HG03066 (cell line): ENCODE measurements around the gene SBF2.
A peak's percentile ranks its signal among the peaks of the same experiment; 100 is the strongest.
"Not testable (repeated sequence)": the region's sequence is repeated elsewhere in the genome, so short reads cannot be mapped to it uniquely, and the experiment has no call there.

ENCODE experiments used
- ATAC-seq: cut with Tn5 transposase; IDR thresholded peaks from one replicate; pipeline ENCODE4 v1.9.1; 2021; ENCODE audit warnings: low read depth; ENCODE audit not compliant: unreplicated experiment

The SBF2 gene

DNA sequence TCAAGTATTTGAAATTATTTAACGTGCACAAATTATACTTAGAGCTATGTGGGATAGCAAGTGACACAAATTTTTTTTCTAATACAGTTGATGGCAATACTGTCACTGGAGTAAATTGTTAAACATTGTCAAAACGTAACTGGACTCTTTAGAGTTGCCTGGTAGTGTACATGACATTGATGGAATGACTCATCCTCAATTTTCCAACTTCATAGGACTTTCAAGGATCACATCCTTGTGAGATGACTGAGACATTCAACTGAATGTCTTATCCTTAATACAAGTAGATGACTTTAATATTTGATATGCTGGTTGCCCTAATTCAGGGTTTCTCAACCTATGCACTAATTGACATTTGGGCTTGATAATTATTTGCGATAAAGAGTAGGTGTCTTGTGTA is 320.1 kb downstream of the SBF2 start:
- no peak for ATAC-seq

- ATAC-seq: no peak
Observed at GRCh38 chr11:9972989-9973388, 321.0 kb downstream of the SBF2 start.

- no peak for ATAC-seq
Observed at GRCh38 chr11:9971894-9972293, 322.1 kb downstream of the SBF2 start.

DNA sequence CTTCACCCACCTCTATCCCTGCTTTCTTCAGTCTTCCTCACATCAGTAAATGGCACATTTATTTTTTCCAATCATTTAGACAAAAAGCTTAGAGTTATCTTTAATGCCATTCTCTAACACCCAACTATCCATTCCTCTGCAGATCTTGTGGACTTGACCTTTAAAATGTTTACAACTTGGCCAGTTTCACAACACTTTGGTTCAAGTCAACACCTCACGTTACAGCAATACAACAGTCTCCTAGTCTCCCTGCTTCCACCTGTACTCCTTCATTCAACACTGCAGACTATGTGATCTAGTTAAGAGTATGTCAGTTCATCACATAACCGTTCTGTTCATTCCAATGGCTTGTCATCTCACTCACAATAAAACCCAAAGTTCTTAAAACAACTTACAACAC is 325.0 kb downstream of the SBF2 start:
- no peak for ATAC-seq

- peak; percentile 96 for ATAC-seq
Observed at GRCh38 chr11:9962722-9963121, 331.3 kb downstream of the SBF2 start.

DNA sequence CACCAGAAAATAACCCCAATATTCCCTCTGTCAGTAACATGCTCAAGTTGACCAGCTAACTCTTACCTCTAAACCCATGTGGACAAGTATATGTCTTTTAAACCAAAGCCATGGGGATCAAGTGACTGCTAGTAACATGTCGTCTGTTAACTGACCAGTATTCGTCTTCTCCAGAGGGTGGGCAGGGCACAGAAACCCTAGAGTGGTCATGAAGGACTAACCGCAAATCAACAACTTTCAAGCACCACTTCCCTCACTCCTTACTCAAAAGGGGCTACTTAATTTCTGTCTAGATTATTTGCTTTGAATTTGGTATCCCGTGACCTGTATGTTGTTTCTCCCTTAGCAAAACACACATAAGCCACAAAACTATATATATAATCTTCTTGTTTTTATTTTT is 336.9 kb downstream of the SBF2 start:
- ATAC-seq: no peak

DNA sequence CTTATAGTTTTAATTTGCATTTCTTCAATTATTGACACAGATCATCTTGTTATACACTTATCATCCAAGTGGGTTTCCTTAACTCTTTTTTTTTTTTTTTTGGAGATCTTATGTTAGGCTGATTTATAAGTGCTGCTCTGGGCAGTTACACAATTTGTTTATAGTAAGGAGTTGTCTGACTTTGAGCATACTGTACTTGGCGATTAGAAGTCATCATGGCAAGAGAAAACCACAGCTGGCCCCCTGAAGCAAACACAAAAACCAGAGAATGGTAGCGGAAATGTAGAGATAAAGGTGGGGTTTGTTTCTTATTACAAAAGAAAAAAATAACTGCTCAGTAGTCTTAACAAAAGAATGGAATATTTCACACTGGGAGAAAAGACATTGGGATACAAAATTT is 337.5 kb downstream of the SBF2 start:
- no peak for ATAC-seq

GRCh38 chr11:9955391-9955790 is 338.6 kb downstream of the SBF2 start:
- ATAC-seq: no peak

- no peak for ATAC-seq
Observed at GRCh38 chr11:9953994-9954626, 339.9 kb downstream of the SBF2 start.

GRCh38 chr11:9952511-9953196 is 341.4 kb downstream of the SBF2 start:
- no peak for ATAC-seq

DNA sequence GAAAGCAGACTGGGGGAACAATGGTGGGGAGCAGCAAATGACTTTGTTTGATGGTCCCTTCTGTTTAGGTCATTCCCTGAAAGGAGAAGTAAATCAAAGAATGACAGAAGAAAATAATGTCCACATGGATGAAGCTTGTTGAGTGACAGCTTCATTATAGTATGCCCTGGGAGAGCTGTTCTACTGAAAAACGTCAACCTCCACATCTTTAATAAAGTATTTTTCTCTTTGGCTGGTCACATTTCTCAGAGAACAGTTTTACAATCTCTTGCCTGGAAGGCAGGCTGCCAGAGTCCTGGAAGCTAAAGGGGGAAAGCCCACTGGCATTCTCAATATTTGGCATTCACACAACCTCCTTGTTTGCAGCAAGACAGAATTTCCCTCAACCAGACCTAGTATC is 342.2 kb downstream of the SBF2 start:
- no peak for ATAC-seq

DNA sequence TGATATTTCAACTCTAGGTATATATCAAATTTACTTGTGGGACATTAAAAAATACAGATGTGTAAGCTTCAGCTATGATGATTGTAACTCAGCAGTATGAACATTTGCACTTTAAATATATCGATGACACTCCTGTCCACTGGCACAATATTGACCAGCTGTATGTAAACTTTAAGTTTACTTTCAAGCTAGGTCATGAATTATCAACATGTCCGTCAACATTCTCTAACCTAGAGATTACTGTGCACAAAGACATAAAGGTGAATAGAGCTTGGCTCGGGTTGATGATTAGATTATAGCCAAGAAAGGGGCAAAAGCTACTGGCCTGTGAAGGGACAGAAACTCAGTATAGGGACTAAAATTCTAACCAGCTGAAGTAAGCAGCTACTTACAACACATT is 343.6 kb downstream of the SBF2 start:
- no peak for ATAC-seq

- ATAC-seq: no peak
Observed at GRCh38 chr11:9947231-9947864, 346.7 kb downstream of the SBF2 start.

- ATAC-seq: not testable (repeated sequence)
Observed at GRCh38 chr11:9945680-9946079, 348.3 kb downstream of the SBF2 start.

DNA sequence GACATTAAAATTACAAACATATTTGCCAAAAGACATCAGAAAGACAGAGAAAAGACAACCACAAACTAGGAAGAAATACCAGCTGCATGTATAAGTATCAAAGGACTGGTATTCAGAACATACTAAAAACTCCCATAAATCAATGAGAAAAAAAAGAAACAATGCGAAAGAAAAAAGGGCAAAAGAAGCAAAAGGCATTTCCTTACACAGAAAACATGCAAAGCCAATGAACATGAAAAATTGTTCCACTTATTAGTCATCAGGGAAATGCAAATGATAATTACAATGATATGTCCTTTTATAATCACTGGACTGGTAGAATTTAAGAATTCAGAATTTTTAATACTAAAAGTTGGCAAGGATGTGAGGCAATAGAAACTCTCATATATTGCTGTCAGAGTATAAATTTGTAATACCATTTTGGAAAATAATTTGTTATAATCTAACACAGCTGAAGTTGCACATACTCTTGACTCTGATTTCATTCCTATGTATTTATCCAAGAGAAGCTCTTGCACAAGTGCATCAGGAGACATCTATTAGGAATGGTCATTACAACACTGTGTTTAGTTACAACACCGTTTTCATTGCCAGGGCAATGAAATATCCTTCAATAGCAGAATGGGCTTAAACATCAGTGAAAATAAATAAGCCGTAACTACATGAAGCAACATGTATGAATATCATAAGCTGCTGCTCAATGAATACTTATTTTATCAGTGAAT is 350.5 kb downstream of the SBF2 start:
- no peak for ATAC-seq

- ATAC-seq: no peak
Observed at GRCh38 chr11:9941991-9942390, 352.0 kb downstream of the SBF2 start.

- not testable (repeated sequence) for ATAC-seq
Observed at GRCh38 chr11:9939150-9939549, 354.9 kb downstream of the SBF2 start.

DNA sequence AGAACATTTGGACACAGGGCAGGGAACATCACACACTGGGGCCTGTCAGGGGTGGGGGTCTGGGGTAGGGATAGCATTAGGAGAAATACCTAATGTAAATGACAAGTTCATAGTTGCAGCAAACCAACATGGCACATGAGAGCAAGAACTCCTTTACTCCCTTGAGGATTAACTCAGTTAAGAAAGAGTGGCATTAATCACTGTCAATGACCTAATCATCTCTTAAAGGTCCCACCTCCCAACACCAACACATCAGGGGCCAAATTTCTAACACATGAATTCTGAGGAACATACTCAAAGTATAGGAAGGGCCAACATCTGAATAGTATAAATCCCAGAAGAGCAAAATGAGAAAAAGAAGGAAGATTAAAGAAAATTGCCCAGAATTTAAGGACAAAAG is 357.3 kb downstream of the SBF2 start:
- ATAC-seq: no peak

- not testable (repeated sequence) for ATAC-seq
Observed at GRCh38 chr11:9932843-9933242, 361.2 kb downstream of the SBF2 start.

DNA sequence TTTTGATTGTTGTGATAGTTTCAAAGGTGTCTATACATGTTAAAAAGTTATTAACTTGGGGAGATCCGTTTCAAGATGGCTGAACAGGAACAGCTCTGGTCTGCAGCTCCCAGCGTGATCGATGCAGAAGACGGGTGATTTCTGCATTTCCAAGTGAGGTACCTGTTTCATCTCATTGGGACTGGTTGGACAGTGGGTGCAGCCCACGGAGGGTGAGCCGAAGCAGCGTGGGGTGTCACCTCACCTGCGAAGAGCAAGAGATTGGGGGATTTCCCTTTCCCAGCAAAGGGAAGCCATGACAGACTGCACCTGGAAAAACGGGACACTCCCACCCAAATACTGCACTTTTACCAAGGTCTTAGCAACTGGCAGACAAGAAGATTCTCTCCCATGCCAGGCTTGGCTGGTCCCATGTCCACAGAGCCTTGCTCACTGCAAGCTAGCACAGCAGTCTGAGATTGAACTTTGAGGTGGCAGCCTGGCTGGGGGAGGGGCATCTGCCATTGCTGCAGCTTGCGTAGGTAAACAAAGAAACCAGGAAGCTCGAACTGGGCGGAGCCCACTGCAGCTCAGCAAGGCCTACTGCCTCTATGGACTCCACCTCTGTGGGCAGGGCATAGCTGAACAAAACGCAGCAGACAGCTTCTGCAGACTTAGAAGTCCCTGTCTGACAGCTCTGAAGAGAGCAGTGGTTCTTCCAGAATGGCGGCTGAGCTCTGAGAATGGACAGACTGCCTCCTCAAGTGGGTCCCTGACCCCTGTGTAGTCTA is 363.3 kb downstream of the SBF2 start:
- not testable (repeated sequence) for ATAC-seq

DNA sequence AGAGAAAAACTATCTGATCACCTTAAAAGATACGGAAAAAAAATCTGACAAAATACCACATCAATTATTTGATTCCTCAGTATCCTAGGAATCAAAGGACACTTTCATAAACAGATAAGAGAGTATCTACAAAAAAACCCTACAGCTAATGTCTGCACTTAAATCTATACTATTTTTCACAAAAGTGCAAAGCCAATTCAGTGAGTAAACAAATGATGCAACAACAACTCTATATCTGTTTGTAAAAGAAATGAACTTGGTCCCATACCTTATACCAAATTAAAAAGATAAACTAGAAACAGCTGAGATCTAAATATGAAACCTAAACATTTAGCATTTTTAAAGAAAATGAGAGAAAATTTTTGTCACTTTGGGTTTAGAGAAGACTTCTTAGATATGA is 366.3 kb downstream of the SBF2 start:
- no peak for ATAC-seq
